NOMO-1 treated with dmso at 0.1 percent for 144 hours (cell line): Measurements from ENCODE around the gene GAMT.
"Not testable (repeated sequence)": the region's sequence is repeated elsewhere in the genome, so short reads cannot be mapped to it uniquely, and the experiment has no call there.

Source experiments
- DNase-seq: peaks from one replicate; lab custom pipeline; 2025; ENCODE audit not compliant: unreplicated experiment; lab: John Stamatoyannopoulos, UW

GAMT gene

DNA sequence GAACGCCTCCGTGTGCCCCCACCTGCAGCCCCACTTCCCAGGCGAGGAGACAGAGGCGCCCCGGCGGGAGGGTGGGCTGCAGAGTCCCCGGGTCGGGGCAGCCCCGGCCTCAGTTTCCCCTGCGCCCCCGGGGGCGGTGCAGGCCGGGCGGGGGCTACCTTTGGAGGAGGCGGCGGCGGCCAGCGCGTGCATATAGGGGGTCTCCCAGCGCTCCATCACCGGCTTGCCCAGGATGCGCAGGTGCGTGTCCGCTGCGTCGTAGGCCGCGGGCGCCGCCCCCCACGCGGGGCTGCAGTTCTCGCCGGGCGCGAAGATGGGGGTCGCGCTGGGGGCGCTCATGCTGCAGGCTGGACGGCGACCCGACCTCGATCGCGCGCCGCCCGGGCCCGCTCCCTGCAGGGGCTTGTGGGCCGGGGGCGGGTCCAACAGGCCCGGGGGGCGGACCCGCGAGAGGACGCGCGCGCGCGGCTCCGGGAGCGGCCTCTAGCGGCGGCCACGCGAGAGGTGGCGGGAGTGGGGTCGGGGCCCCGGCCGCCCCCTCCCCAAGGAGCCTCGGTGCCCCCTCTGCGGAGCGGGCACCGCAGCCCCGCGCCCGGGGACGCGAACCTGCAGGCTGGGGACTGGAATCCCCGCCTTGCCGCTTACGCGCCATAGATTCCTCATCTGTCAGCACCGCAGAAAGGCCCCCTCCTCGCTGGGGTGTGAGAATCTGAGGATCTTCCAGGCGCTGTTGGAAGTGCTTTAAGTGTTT, at the start of gene GAMT:
GAMT (minus strand) TSS at position 405 of the 751 bp plus-strand sequence; CDS start at position 339, 66 bp downstream.
- DNase-seq: no peak

DNA sequence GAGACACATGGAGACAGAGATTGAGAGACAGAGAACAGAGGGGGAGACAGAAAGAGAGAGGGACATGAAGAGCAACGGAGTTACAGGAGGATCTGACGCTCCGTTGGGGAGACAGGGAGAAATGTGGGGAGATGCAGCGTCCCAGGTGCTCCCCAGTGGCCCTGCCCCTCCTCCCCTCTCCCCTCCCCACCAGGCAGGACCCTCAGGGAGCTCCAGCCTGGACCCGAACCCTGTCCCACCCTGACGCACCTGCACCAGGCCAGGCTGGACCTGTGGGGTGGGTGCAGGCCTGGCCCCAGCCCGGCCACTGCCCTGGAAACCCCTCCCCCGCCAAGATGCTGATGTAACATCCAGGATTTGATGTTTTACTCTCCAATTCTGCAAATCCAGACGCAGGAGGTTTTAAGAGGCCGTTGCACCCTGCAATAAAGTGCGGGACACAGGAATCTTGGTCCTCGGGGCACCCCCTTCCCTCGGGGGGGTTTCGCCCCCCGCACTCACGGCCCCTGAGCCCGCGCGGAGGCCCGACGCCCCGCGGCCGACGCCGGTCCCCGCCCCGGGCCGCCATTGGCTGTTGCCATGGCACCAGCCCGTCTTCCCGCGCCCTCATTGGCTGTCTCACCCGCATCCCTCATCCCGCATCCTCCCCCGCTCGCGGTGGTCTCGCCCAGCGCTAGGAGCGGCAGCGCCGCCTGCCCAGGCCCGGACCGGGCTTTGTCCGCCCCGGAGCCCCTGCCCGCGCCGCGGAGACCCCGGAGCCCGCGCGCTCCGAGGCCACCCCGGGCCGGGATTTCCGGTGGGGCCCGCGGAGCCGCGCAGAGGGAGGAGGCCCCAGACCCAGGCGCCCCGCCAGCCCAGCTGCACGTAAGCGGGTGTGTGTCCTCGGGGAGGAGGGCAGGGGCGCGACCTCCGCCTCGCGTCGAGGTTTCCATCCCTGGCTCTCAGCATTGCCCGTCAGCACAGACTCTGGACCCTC, 48.4 kb upstream of the GAMT start, which contains the start of gene APC2:
APC2 (plus strand) TSS at position 655 of the 976 bp plus-strand sequence. CDS start 2,881 bp downstream, outside the sequence.
- no peak for DNase-seq

DNA sequence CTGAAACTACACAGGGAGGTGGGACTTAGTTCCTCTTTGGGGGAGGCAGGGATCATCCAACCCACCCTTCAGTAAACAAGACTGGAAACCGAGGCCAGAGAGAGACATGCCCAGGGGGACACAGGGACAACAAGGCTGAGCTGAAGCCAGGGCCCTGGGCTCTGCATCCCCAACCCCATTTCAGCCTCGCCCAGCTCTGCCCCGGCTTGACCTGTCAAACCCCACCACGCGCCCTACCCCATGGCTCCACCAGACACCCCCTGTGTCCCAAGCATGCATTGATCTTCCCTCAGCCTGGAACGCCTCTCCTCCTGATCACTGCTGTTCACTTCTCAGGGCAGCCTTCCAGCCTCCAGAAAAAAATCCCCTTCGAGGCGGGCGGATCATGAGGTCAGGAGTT, 46.6 kb upstream of the GAMT start:
- no peak for DNase-seq

DNA sequence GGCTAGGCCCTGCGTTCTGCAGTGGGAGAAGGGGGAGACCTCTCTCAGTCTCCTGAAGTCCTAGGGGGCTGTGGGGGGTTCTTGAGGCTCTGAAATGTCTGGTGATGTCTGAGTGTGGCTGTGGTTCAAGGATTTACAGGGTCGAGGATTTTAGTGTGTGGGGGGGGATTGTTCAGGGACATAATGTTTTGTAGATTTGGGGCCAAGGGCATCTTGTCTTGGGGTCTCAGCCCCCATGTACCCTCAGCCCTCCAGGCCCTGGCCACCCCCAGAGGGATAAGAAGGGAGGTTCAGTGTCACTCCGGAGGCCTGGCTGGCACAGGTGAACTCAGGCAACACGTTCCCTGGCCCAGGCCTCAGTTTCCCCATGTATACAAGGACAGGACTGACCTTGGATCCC, 46.2 kb upstream of the GAMT start:
- no peak for DNase-seq

DNA sequence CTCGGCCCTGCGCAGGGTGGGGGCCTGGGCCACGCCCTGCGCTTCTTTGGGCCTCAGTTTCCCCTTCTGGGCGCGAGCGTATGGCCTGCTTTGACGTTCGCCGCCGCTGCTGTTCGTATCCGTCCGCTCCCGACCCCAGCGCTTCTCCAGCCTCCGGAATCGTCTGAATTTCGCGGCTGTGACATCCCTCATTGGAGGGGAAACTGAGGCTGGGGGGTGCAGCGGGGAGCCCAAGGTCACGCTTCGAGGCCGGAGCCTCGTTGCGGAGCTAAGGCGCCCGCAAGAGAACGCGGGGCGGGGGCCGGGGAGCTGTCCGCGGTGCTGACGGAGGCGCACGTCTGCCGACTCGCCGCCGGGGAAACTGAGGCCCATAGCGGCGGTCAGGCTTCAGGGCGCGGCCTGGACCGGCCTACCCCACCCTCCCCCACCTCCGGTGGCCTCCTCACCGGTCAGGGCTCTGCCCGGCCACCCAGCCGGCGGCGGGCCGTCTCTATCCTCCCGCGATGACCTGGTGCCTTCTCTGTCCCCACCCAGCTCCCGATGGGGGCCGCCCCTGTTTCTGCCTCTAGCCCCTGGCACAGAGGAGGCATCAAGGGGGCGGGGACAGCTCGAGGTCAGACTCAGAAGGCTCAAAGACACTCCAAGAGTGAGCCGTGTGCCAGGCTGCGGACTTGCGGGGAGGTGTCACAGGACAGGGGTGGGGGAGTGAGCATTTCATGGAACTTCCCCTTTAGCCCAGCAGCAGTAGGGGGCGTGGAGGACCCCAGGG, 45.6 kb upstream of the GAMT start:
- DNase-seq: no peak

DNA sequence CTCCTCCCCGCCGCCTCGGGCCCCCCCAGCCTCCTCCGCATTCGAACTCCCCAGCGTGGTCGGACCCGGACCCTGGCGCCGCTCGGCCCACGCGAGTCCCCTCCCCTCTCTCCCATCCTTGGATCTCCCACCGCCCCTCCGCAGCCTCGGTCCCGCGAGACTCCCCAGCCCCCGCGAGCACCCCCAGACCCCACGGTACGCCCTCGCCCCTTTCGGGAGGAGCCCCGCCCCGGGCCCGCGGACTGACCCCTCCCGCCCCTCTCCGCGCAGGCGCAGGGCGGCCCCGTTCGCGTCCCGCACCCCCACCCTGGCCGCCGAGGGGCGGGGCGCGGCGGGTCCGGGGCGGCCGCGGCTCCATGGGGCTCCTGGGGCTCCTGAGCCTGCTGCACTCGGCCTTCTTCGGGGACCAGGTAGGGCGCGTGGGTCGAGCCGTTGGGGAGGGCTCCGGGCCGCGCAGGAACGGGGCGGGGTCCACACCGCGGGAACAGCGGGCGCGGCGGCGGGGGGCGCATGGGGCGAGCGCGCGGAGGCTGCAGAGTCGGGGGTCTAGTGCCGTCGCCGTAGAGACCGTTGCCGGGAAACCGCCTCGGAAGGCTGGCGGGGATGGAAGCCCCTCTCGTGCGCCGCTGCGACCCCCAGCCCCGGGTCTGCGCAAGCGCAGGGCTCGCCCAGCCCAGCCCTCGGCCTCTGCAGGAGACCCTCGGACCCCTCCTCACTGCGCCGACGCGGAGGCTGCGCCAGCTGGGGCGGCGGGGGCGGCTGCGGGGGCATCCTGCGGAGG, 44.8 kb upstream of the GAMT start:
- no peak for DNase-seq

DNA sequence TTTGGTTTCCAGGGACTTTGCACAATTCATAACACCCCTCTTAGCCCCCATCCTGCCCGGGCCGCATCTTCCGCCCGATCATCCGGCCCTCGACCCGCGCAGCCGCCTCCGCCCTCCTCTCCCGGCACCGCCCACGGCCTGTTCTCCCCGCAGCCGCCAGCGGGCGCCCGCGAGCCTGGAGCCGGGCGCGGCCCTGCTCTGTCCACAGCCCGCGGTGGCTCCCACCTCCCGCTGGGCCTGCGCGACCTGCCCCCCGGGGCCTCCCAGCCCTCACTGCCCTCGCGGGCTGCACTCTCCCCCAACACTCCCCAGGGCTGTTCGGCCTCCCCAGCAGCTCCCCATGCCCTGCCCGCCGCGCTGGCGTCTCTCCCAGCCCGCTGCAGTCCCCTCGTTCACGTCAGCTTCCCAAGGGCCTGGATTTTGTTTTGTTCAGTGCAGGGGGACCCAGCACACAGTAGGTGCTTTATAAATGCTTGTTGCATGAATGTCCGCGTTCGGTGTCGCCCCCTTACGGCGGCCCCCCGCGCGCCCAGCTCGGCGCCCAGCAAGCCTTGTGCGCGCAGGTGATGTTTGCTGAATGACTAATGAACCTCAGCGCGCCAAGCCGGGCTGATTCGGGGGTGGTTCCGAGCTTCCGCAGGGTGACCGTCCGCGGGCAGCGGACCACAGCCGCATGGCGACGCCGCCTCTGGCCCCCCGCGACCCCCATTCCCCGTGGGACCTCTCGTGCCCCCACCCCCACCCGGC, 44.0 kb upstream of the GAMT start:
- DNase-seq: peak; percentile 54

DNA sequence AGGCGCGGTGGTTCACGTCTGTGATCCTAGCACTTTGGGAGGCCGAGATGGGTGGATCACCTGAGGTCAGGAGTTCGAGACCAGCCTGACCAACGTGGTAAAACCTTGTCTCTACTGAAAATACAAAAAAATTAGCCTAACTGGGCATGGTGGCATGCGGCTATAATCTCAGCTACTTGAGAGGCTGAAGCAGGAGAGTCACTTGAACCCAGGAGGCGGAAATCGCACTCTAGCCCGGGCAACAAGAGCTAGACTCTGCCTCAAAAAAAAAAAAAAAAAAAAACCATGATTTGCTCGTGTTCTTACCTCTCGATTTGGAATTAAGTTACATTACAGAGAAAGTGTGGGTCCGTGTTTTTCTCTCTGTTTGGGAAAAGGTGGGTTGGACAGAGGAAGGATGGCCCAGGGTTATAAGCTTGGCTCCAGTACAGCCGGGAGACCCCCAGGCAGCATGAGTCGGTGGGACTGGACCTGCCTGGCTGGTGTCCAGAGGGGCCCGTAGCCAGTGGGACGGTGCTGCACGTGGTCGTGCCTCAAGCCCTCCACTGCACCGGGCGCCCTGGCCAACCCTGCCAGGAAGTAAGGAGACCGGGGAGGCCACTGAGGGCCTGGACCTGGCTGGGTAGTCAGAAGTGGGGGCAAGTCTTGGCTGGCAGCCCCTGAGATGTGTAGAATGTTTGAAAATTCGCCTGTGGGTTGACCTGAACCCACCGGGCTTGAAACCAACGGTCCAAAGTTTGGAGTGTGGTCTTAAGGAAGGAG, 40.5 kb upstream of the GAMT start:
- no peak for DNase-seq

DNA sequence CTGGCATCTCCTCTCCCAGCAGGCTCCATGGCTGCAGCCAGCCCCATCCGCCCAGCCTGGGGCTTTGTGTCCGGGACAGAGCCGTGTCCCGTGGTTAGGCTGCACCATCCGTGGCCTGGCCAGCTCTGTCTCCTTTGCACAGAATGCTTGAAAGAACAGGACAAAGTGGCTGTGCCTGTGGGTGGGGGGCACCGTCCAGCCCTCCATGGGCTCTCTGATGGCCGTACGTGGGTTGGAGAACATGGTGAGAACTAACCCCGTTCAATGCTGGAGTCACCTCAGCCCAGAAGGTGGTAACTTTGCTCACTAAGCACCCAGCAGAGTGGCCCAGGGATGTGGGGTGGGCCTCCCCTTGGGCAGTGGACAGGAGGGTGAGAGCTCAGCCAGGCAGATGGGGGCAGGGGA, 39.7 kb upstream of the GAMT start:
- no peak for DNase-seq

DNA sequence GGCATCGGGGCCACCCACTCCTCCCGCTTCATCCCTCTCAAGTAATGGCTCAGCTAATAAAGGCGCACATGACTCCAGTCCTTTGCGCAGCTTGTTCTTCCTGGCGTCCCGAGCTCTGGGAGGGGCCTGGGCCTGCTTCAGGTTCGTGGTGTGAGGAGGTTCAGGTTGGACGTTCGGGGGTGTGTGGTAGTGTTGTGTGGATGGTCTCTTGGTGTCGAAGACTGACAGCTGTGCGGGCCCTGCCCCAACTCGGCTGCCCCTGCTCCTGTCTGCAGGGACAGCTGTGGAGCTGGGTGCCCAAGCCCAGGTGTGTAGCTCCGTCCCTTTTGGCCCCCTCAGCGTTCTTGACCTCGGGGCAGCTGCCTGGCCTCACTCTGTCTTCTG, 39.1 kb upstream of the GAMT start:
- no peak for DNase-seq

DNA sequence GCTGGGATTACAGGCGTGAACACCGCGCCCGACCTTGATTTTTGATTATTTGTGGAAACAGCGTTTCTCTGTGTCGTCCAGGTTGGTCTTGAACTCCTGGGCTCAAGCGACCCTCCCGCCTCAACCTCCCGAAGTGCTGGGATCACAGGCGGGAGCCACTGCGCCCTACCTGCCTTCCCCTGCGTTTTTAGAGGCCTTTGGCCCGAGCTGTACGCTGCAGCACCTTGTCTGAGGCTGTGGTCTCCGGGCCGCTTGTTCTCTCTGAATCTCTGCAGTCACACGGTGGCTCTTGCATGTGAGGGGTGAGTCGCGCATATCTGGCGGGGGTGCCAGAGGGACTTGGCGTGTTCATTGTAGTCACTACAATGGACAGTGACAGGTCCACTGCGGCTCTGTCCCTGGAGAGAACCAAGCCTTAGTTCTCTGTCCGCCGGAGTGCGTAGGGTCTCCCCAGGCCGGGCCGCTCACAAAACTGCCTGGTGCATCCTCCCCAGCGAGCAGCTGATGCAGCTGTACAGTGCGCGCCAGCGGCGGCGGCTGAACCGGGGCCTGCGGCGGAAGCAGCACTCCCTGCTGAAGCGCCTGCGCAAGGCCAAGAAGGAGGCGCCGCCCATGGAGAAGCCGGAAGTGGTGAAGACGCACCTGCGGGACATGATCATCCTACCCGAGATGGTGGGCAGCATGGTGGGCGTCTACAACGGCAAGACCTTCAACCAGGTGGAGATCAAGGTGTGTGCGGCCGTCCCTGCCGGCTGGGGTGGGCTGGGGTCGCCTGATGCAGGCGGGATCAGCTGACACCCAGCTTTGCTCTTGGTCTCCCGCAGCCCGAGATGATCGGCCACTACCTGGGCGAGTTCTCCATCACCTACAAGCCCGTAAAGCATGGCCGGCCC, 38.4 kb upstream of the GAMT start:
- DNase-seq: not testable (repeated sequence)

DNA sequence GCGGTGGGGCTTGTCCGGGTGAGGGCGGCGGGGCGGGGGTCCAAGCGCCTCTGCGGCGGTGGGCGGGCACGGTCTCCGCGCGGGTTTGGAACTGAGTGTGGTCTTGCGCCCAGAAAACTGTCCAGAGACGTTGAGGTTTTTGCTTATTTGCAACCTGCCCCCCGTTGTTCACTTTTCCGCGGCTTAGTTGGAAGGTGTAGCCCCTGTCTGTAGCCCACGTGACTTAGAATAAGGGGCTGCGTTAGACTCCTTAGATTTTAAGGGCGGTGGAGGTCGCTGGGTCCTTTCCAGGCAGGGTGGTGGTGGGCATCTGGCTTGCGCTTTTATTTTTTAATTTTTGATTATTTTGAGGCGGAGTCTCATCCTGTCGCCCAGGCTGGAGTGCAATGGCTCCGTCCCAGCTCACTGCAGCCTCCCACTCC, 37.6 kb upstream of the GAMT start:
- no peak for DNase-seq

DNA sequence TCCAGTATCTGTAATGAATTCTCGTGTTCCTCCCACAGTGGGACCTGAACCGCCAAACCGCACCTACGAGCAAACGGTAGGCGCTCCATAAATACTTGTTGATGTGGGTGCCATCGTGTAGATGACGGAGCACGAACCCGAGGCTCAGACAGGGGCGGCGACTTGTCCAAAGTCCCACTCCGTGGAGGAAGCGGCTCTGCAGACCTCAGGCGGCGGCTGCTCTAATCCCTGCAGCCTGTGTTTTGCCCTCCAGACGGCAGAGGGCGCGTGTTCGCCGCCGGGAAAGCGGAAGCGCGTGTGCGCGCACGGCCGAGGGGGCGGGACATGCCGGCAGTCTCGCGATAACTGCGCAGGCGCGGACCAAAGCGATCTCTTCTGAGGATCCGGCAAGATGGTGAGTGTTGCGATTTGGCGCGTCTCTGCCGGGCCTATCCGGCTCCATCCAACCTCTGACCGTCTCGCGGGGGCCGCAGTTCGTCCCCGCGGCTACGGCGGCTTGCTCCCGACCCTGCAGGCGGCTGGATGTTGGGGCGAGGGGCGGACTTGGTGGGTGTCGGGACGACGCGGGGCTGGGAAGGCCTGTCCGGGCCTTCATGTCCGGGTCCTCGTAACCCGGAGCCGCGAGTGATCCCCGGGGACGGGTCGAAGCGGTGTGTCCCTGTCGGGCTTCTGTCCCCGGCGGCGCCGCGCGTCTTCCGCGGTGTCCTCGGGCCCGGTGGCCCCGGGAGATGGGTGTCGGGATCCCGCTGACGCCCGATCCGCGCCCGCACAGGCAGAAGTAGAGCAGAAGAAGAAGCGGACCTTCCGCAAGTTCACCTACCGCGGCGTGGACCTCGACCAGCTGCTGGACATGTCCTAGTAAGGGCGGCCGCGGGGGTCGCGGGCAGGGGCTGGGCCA, 36.9 kb upstream of the GAMT start, which contains the start of gene RPS15:
RPS15 (plus strand) TSS at position 362 of the 898 bp plus-strand sequence; CDS start at position 392, 30 bp downstream.
- peak; percentile 88 for DNase-seq

DNA sequence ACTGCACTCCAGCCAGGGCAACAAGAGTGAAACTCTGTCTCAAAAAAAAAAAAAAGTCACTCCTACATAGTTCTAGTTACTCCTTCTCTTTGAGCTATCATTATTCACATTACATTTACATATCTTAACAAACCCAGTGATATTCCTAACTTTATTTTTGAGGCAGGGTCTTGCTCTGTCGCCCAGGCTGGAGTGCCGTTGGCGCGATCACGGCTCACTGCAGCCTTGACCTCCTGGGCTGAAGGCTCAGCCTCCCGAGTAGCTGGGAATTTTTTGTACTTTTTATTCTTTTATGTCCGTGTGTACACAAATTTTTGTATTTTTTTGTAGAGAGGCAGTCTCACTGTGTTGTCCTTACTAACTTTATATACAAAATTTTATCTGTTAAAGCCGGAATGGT, 36.3 kb upstream of the GAMT start:
- no peak for DNase-seq

DNA sequence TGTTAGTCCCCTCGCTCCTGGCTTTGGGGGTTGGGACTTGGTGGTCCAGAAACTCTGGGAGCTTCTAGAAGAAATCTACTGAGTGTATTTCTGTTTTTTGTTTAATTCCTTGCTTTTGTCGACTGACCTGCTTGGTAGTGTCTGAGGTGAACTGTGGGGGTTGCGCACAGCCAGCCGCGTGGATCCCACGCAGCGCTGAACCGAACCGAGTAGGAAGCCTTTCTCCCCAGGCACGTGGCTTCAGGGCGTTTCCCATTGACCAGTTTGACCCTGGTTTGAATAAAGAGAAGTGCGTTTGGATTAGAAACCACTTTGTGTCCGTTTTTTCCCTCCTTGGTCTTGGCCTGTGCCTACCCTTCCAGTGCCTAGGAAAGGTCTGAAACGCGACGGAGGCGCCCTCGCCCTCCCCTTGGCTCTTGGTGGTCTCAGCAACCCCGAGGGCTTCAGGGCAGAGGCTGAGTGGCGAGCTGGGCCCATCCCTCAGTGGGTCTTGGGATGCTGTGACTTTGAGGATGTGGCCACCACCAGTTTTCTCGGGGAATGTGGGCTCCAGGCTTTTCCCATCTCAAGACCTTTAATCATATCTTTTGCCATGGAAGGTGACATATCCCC, 34.1 kb upstream of the GAMT start:
- DNase-seq: no peak

DNA sequence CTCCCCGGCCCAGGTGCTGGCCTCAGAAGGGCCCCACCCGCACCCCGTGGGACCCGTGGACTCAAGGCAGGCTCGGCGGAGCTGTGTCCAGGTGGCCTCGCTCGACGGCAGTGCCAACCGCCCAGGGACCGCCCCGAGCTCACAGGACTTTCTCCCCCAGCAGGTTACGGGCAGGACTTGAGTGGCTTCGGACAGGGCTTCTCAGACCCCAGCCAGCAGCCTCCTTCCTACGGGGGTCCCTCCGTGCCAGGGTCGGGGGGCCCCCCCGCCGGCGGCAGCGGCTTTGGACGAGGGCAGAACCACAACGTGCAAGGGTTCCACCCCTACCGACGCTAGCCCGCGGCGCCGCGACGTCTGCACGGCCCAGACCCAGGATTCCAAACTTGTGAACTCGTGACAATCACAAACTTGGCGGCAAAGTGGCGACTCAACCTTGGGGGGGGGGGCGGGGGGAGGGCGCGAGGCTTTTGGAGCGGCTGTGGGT, 33.3 kb upstream of the GAMT start:
- no peak for DNase-seq
